Endothelial cell of umbilical vein (primary cell): ENCODE data around the gene HAND2. TPM values are rescaled to one million over a fixed set of nuclear protein-coding genes. Genes with fewer than 3 reads are reported as not detected.

Source experiments
- BruUV-seq: library from RNA; stranded (reverse); fragments of 400-500 nt; replicated peaks from 2 replicates; lab custom pipeline; 2021; lab: Mats Ljungman, UMichigan
- CTCF ChIA-PET: fragments of 300-600, 350-600 bp; sonication (Branson Sonifier 250); formaldehyde crosslinking; loops from one replicate; lab custom pipeline; 2021; ENCODE audit warnings: antibody characterized with exemption, inconsistent platforms; lab: Charles Lee
- POLR2A ChIA-PET: fragments of 300-600, 350-600 bp; sonication (Branson Sonifier 250); formaldehyde crosslinking; loops from one replicate; lab custom pipeline; 2021; ENCODE audit warnings: antibody characterized with exemption, inconsistent platforms; lab: Charles Lee
- DNase-seq: peaks from one replicate; pipeline ENCODE4 v3.0.0-alpha.2; 2011; ENCODE audit warnings: low read depth, low spot score
- FAIRE-seq: peaks from 2 replicates; lab custom pipeline; 2011; peaks lifted over from hg19 to GRCh38; lab: Jason Lieb, UNC
- H2AFZ ChIP-seq: 2 replicates; pipeline ENCODE4 v1.6.0; 2012; ENCODE audit warnings: low read depth, low read length, control low read depth, inconsistent platforms
- H3K27ac ChIP-seq: 2 replicates; pipeline ENCODE4 v1.5.1; 2011; ENCODE audit warnings: low read depth, mild to moderate bottlenecking, control low read depth, low read length, moderate library complexity; ENCODE audit not compliant: insufficient read depth
- H3K27me3 ChIP-seq, 2 experiments: 2 replicates each; pipeline versions ENCODE4 v1.6.0 to v1.6.1; 2011; ENCODE audit warnings: low read length in 2 of 2, mixed read lengths in 1 of 2; ENCODE audit not compliant: control insufficient read depth in 2 of 2, insufficient read depth in 2 of 2
- H3K36me3 ChIP-seq, 2 experiments: 2 replicates in 1 of 2; 3 replicates in 1 of 2; pipeline ENCODE4 v1.5.1; 2011; ENCODE audit warnings: low read length in 2 of 2, mild to moderate bottlenecking in 1 of 2, moderate library complexity in 1 of 2; ENCODE audit not compliant: control insufficient read depth in 2 of 2, insufficient read depth in 2 of 2; ENCODE audit errors: extremely low read depth in 1 of 2
- H3K4me1 ChIP-seq: 3 replicates; pipeline ENCODE4 v1.5.1; 2011; ENCODE audit warnings: mild to moderate bottlenecking, low read length; ENCODE audit not compliant: control insufficient read depth, insufficient read depth; ENCODE audit errors: extremely low read depth
- H3K4me2 ChIP-seq: 2 replicates; pipeline ENCODE4 v1.6.1; 2011; ENCODE audit warnings: low read length, control low read depth, mixed read lengths; ENCODE audit not compliant: insufficient read depth
- H3K4me3 ChIP-seq, 3 experiments: fragments of 200-600 bp in 1 of 3; sonication (generic), shearing (Covaris generic) in 1 of 3; replicated peaks in 1 of 3; 2 replicates each; pipeline ENCODE4 v1.5.1; 2011 to 2016; ENCODE audit warnings: control low read depth in 3 of 3, low read length in 3 of 3, mild to moderate bottlenecking in 2 of 3, inconsistent platforms in 1 of 3, low read depth in 1 of 3, moderate library complexity in 1 of 3; ENCODE audit not compliant: insufficient read depth in 1 of 3
- H3K79me2 ChIP-seq: 2 replicates; pipeline ENCODE4 v1.6.0; 2012; ENCODE audit warnings: low read length, inconsistent platforms; ENCODE audit not compliant: control insufficient read depth, insufficient read depth
- H3K9ac ChIP-seq: replicated peaks from 2 replicates; pipeline ENCODE3; 2011; ENCODE audit warnings: low read length, control low read depth; ENCODE audit not compliant: insufficient read depth; ENCODE audit errors: extremely low read depth
- H3K9me1 ChIP-seq: replicated peaks from 3 replicates; pipeline ENCODE4 v1.6.0; 2011; ENCODE audit warnings: mild to moderate bottlenecking, low read length; ENCODE audit not compliant: control insufficient read depth, insufficient read depth; ENCODE audit errors: extremely low read depth
- H3K9me3 ChIP-seq: replicated peaks from 2 replicates; pipeline ENCODE4 v1.5.1; 2012; ENCODE audit warnings: low read length, inconsistent platforms; ENCODE audit not compliant: control insufficient read depth, insufficient read depth
- H4K20me1 ChIP-seq: replicated peaks from 2 replicates; pipeline ENCODE3; 2011; ENCODE audit warnings: mild to moderate bottlenecking, low read length; ENCODE audit not compliant: control insufficient read depth, insufficient read depth; ENCODE audit errors: extremely low read depth
- EZH2 ChIP-seq: IDR thresholded peaks from 2 replicates; pipeline ENCODE4 v1.6.1; 2012; ENCODE audit warnings: borderline replicate concordance, low read depth, mild to moderate bottlenecking, moderate library complexity, low read length, inconsistent platforms; ENCODE audit not compliant: severe bottlenecking
- GATA2 ChIP-seq: IDR thresholded peaks from 2 replicates; pipeline ENCODE4 v1.7.0; 2011; ENCODE audit warnings: low read depth, mild to moderate bottlenecking, moderate library complexity, mixed read lengths, low read length; ENCODE audit not compliant: insufficient read length, insufficient read depth
- JUN ChIP-seq: IDR thresholded peaks from 2 replicates; pipeline ENCODE4 v1.6.1; 2011; ENCODE audit warnings: borderline replicate concordance, low read depth; ENCODE audit not compliant: insufficient read length, insufficient read depth
- POLR2A ChIP-seq: IDR thresholded peaks from 2 replicates; pipeline ENCODE4 v1.6.1; 2012; ENCODE audit warnings: low read depth, mild to moderate bottlenecking, control low read depth, low read length
- POLR2AphosphoS5 ChIP-seq: IDR thresholded peaks from 2 replicates; pipeline ENCODE4 v1.6.1; 2012; ENCODE audit warnings: low read depth, mild to moderate bottlenecking, control low read depth, low read length, moderate library complexity; ENCODE audit not compliant: insufficient read depth
- dilution Hi-C: fragments of 300-500 bp; cut with MboI; formaldehyde crosslinking; loops from one replicate; pipeline ENCODE4 v1.15.0; 2019; ENCODE audit warnings: low sequenced_read_pairs; ENCODE audit not compliant: extremely low pct_ligation_motif_present
- intact Hi-C: fragments of 100-400 bp; cut with micrococcal nuclease; formaldehyde crosslinking; loops from one replicate; pipeline ENCODE4 v1.10.0; 2022
- polyA plus RNA-seq, 4 experiments: library from polyadenylated mRNA; depleted of rRNA in 3 of 4; stranded (reverse) in 3 of 4; unstranded in 1 of 4; fragments of >200 nt; gene quantifications; 2 replicates each; pipeline versions ENCODE4 v1.2.1 to v1.2.3, GENCODE V29; 2011 to 2012; ENCODE audit warnings: missing spikeins in 1 of 4
- total RNA-seq: library from RNA; stranded (reverse); gene quantifications from 2 replicates; pipeline ENCODE4 v1.2.3, GENCODE V29; 2021
- TF ChIP-seq, protein P1 (sequence below), 2 donors: IDR thresholded peaks; 1 replicate in 1 of 2; 2 replicates in 1 of 2; pipeline ENCODE4 v1.5.1; 2011; ENCODE audit warnings: low read length in 2 of 2, mild to moderate bottlenecking in 2 of 2, moderate library complexity in 2 of 2, control low read depth in 1 of 2, inconsistent platforms in 1 of 2, low read depth in 1 of 2; ENCODE audit not compliant: insufficient read depth in 1 of 2; ENCODE audit errors: extremely low read depth in 1 of 2
- TF ChIP-seq, protein P2 (sequence below): IDR thresholded peaks from 2 replicates; pipeline ENCODE4 v1.6.1; 2011; ENCODE audit not compliant: insufficient read depth, insufficient read length

Gene HAND2
- total and polyA plus RNA-seq, 2 donors (not counting 3 experiments of a cell fraction or from before 2014, with no cell fraction given) = not detected

DNA sequence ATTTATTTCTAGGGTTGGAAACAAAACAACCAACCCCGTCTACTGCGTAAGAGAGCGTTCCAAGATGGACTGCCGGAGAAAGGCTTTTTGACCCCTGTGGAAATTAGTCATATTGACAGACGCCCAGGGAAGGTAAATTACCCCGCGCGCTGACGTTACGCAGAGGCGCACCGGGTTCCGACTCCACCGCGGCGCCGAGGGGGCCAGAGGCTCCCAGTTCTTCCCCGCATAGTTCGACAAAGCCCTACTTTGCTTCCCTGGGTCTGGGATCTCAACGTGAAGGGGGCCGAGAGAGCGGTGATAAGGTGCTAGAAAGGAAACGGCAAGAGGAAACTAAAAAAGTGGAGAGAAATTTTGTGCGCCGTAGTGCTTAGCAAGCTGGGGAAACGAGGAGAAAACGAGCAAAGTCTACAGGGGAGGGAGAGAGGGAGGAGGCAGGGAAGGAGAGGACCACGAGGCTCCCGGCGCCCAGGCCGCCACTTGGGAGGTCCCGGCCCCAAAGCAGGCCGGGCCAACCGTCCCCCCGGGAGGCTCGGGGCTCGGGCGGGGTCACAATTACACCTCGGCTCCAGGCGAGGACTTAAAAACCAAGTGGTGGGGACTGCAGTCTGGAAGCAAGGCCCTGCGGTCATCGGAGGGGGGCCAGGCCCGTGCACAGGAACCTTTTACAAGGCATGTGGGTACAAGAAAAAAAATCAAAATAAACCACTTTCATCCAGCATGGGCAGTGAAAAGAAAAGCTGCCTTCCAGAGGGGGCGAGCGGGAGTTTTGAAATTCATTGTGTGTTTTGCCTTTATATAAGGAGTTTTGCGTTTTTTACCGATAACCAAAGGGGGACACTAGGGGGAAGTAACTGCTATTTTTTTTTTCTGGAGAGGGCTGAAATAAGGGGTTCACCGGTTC, 13.2 kb downstream of the HAND2 start:
- Histone ChIP-seq H3K4me3 (no peak overlapping the region), H3K4me1 (no peaks in the 10 kb centered on the region), H3K9me1 (no peaks in the 10 kb centered on the region), H3K4me2 (no peak overlapping the region), H3K9ac (no peak overlapping the region), H3K36me3 (no peaks in the 10 kb centered on the region), H2AFZ (no peak overlapping the region), H4K20me1 (no peaks in the 10 kb centered on the region), H3K27ac (no peak overlapping the region), H3K27me3 (peaks cover 93 to 99% of the 10 kb centered on the region in 2 experiments), H3K79me2 (no peaks in the 10 kb centered on the region), H3K9me3 (no peaks in the 10 kb centered on the region)
- no peak for FAIRE-seq
- no TSS peak for BruUV-seq
- CTCF ChIA-PET = interaction anchor here (1.2 to 1.3 kb wide), 2 partner anchors 11 to 96 kb away, joined by 3 to 6 read pairs; no protein-coding TSS in a partner anchor
- dilution Hi-C loops (no loop called here), intact Hi-C loops (no loop called here)
- no peak for DNase-seq
- POLR2A ChIA-PET = interaction anchor here (1.2 kb wide), 1 partner anchor 11 kb away, joined by 3 read pairs; no protein-coding TSS in a partner anchor
- TF ChIP-seq JUN = no peak
- TF ChIP-seq POLR2AphosphoS5 = no peak
- peak; percentile 68 for TF ChIP-seq EZH2

DNA sequence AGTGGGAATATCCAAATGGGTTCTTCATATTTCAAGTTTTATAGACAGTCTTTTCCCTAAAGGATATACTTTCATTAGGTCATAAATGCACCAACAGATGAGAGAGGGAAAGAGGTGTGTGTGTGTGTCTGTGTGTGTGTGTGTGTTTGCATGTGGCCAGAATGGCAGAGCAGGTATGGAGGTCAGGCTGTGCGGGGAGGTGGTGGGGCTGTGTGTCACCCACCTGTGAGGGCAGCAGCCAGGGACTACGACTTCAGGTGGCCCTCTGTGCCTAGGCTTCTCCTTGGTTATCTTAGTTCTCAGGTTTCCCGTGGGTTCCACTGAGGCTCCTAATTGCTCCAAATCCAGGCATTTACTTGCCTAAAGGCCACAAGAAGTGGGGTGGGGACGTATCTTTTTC, 14.6 kb downstream of the HAND2 start:
- Histone ChIP-seq H3K27ac (no peak overlapping the region), H3K79me2 (no peaks in the 10 kb centered on the region), H3K27me3 (peaks cover 89 to 98% of the 10 kb centered on the region in 2 experiments), H3K9me1 (no peaks in the 10 kb centered on the region), H3K36me3 (no peaks in the 10 kb centered on the region), H4K20me1 (no peaks in the 10 kb centered on the region), H2AFZ (no peak overlapping the region), H3K9ac (no peak overlapping the region), H3K4me1 (no peaks in the 10 kb centered on the region), H3K9me3 (no peaks in the 10 kb centered on the region), H3K4me2 (no peak overlapping the region), H3K4me3 (no peak overlapping the region)
- FAIRE-seq = no peak
- intact Hi-C loops = no loop called here
- ChIA-PET CTCF (interaction anchor here (0.9 kb wide), 1 partner anchor 10 kb away, joined by 5 read pairs; no protein-coding TSS in a partner anchor), POLR2A (no interaction called here)
- dilution Hi-C loops = no loop called here
- DNase-seq = no peak
- no TSS peak for BruUV-seq
- TF ChIP-seq, protein P1, sequence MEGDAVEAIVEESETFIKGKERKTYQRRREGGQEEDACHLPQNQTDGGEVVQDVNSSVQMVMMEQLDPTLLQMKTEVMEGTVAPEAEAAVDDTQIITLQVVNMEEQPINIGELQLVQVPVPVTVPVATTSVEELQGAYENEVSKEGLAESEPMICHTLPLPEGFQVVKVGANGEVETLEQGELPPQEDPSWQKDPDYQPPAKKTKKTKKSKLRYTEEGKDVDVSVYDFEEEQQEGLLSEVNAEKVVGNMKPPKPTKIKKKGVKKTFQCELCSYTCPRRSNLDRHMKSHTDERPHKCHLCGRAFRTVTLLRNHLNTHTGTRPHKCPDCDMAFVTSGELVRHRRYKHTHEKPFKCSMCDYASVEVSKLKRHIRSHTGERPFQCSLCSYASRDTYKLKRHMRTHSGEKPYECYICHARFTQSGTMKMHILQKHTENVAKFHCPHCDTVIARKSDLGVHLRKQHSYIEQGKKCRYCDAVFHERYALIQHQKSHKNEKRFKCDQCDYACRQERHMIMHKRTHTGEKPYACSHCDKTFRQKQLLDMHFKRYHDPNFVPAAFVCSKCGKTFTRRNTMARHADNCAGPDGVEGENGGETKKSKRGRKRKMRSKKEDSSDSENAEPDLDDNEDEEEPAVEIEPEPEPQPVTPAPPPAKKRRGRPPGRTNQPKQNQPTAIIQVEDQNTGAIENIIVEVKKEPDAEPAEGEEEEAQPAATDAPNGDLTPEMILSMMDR (IDR thresholded peaks at IDR 0.05; ENCODE audit: extremely low read depth in 1 of 2, insufficient read depth in 1 of 2, low read depth in 1 of 2, low read length in 2 of 2) = no peak
- TF ChIP-seq POLR2A = no peak
- TF ChIP-seq POLR2AphosphoS5 = no peak
- no peak for TF ChIP-seq JUN
- TF ChIP-seq, protein P2, sequence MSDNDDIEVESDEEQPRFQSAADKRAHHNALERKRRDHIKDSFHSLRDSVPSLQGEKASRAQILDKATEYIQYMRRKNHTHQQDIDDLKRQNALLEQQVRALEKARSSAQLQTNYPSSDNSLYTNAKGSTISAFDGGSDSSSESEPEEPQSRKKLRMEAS = no peak
- no peak for TF ChIP-seq GATA2
- no peak for TF ChIP-seq EZH2
